HepG2 (cell line): Measurements from ENCODE around the gene TRPC4AP. TPM values are rescaled to one million over a fixed set of nuclear protein-coding genes. Genes with fewer than 3 reads are reported as not detected.
A peak's percentile ranks its signal among the peaks of the same experiment; 100 is the strongest.

ENCODE experiments used
- ATAC-seq: fragments of 200-7000 bp; cut with Tn5 transposase; 3 replicates; pipeline ENCODE4 v1.9.1; 2020; ENCODE audit warnings: mild to moderate bottlenecking, moderate library complexity
- BruUV-seq: library from RNA; stranded (reverse); fragments of 400-500 nt; replicated peaks from 2 replicates; lab custom pipeline; 2021; lab: Mats Ljungman, UMichigan
- CTCF ChIA-PET: fragments of 300-600 bp; formaldehyde crosslinking; extraction: SDS; loops from one replicate; lab custom pipeline; 2021; ENCODE audit warnings: low total read pairs, inconsistent platforms, low intra/inter-chr PET ratio; lab: Yijun Ruan, JAX
- POLR2A ChIA-PET: fragments of 350-600 bp; sonication (Branson Sonifier 250); formaldehyde crosslinking; loops from one replicate; lab custom pipeline; 2020; ENCODE audit warnings: antibody characterized with exemption, inconsistent platforms; lab: Yijun Ruan, JAX
- DNase-seq: peaks from one replicate; pipeline ENCODE4 v3.0.0-alpha.2; 2015; ENCODE audit warnings: low spot score
- FAIRE-seq: peaks from 3 replicates; lab custom pipeline; 2011; peaks lifted over from hg19 to GRCh38; lab: Jason Lieb, UNC
- H2AFZ ChIP-seq: one replicate; pipeline ENCODE4 v1.6.1; 2011; ENCODE audit warnings: low read length, inconsistent platforms
- H3K27ac ChIP-seq: fragments of 300-600 bp; 3 replicates; pipeline ENCODE4 v1.8.0; 2011; ENCODE audit warnings: mixed run types, mild to moderate bottlenecking, mixed read lengths, low read length, inconsistent platforms; ENCODE audit not compliant: insufficient read depth; ENCODE audit errors: extremely low read length
- H3K27me3 ChIP-seq, 2 experiments: fragments of 200-600 bp in 1 of 2; 2 replicates in 1 of 2; 3 replicates in 1 of 2; pipeline versions ENCODE4 v1.6.0 to v1.8.0; 2011; ENCODE audit warnings: low read length in 2 of 2, mild to moderate bottlenecking in 2 of 2, moderate library complexity in 2 of 2, inconsistent platforms in 1 of 2; ENCODE audit not compliant: insufficient read depth in 2 of 2, control insufficient read depth in 1 of 2
- H3K36me3 ChIP-seq, 2 experiments: fragments of 200-600 bp in 1 of 2; replicated peaks in 1 of 2; 2 replicates in 1 of 2; 3 replicates in 1 of 2; pipeline versions ENCODE4 v1.5.1 to v1.8.0; 2011; ENCODE audit warnings: low read length in 2 of 2, inconsistent platforms in 1 of 2; ENCODE audit not compliant: insufficient read depth in 2 of 2, control insufficient read depth in 1 of 2
- H3K4me1 ChIP-seq: 2 replicates; pipeline ENCODE4 v1.5.1; 2012; ENCODE audit warnings: low read length, inconsistent platforms; ENCODE audit not compliant: insufficient read depth
- H3K4me2 ChIP-seq: 2 replicates; pipeline ENCODE4 v1.6.0; 2011; ENCODE audit warnings: low read depth, low read length, inconsistent platforms
- H3K4me3 ChIP-seq, 3 experiments: fragments of 200-600 bp in 1 of 3; sonication (generic), shearing (Covaris generic) in 1 of 3; replicated peaks in 1 of 3; 2 replicates each; pipeline ENCODE4 v1.5.1; 2011 to 2016; ENCODE audit warnings: low read length in 3 of 3, inconsistent platforms in 2 of 3, low read depth in 2 of 3, mild to moderate bottlenecking in 2 of 3, control low read depth in 1 of 3, mixed read lengths in 1 of 3; ENCODE audit not compliant: insufficient read depth in 1 of 3
- H3K79me2 ChIP-seq: one replicate; pipeline ENCODE4 v1.6.1; 2011; ENCODE audit warnings: low read length, inconsistent platforms; ENCODE audit not compliant: insufficient read depth
- H3K9ac ChIP-seq: 2 replicates; pipeline ENCODE4 v1.6.0; 2011; ENCODE audit warnings: mild to moderate bottlenecking, low read depth, low read length, inconsistent platforms; ENCODE audit not compliant: insufficient read depth
- H3K9me3 ChIP-seq: 2 replicates; pipeline ENCODE4 v1.5.1; 2012; ENCODE audit warnings: mild to moderate bottlenecking, low read length
- H4K20me1 ChIP-seq: 2 replicates; pipeline ENCODE4 v1.6.0; 2011; ENCODE audit warnings: inconsistent platforms, mild to moderate bottlenecking, low read length, moderate library complexity; ENCODE audit not compliant: insufficient read depth
- HNRNPH1 ChIP-seq: fragments of 200-400 bp; formaldehyde crosslinking; optimal IDR thresholded peaks from 2 replicates; pipeline ENCODE3; 2017; ENCODE audit warnings: mild to moderate bottlenecking, low read depth, low read length
- KAT2B ChIP-seq: fragments of 150-350 bp; IDR thresholded peaks from 2 replicates; pipeline ENCODE4 v1.6.1; 2014; ENCODE audit warnings: low read depth, low read length, borderline replicate concordance
- MZF1 ChIP-seq: sonication (generic); formaldehyde crosslinking; IDR thresholded peaks from 2 replicates; pipeline ENCODE4 v1.8.1; 2023; ENCODE audit warnings: mild to moderate bottlenecking, missing genetic modification reagents, borderline replicate concordance
- NPAS2 ChIP-seq: sonication (generic); formaldehyde crosslinking; IDR thresholded peaks from 2 replicates; pipeline ENCODE4 v1.8.0; 2022; ENCODE audit warnings: mild to moderate bottlenecking, missing genetic modification reagents, borderline replicate concordance
- PAF1 ChIP-seq: IDR thresholded peaks from 2 replicates; pipeline ENCODE4 v1.6.1; 2016; ENCODE audit warnings: missing genetic modification reagents, missing compliant biosample characterization
- RFX1 ChIP-seq: fragments of 450-650 bp; IDR thresholded peaks from 2 replicates; pipeline ENCODE4 v1.6.1; 2017
- TEAD2 ChIP-seq: sonication (generic); formaldehyde crosslinking; IDR thresholded peaks from 2 replicates; pipeline ENCODE4 v1.9.0; 2021; ENCODE audit warnings: missing genetic modification reagents
- WGBS: methylation state at CpG from one replicate; pipeline ENCODE4 v1.1.6; 2017; ENCODE audit warnings: low lambda C conversion rate; 5-methylcytosine and 5-hydroxymethylcytosine counted together
- in situ Hi-C: cut with HindIII; loops from 2 replicates; pipeline ENCODE4 v1.10.0; 2017; ENCODE audit warnings: low pct_unique_long_range_greater_than_20kb; ENCODE audit not compliant: extremely low pct_ligation_motif_present
- intact Hi-C: fragments of 100-400 bp; cut with micrococcal nuclease; formaldehyde crosslinking; loops from one replicate; pipeline ENCODE4 v1.10.0; 2022; ENCODE audit not compliant: unreplicated experiment
- polyA plus RNA-seq, 8 experiments: library from polyadenylated mRNA; depleted of rRNA in 3 of 8; stranded (reverse) in 7 of 8; unstranded in 1 of 8; fragments of >200 nt; fragmentation: Illumina TruSeq in 4 of 8; extraction: Trizol in 4 of 8; gene quantifications; 2 replicates each; pipeline versions ENCODE4 v1.2.1 to v1.2.3, GENCODE V29; 2011 to 2016; ENCODE audit warnings: low read depth in 4 of 8, missing spikeins in 1 of 8, mixed read lengths in 1 of 8; ENCODE audit not compliant: insufficient read depth in 1 of 8
- total RNA-seq, 5 experiments: library from RNA; depleted of rRNA; stranded (reverse); fragments of >200 nt; fragmentation: Illumina TruSeq; extraction: Trizol; gene quantifications; 2 replicates each; pipeline ENCODE4 v1.2.3, GENCODE V29; 2016; ENCODE audit warnings: low read depth in 1 of 5
- TF ChIP-seq, protein P1 (sequence below): IDR thresholded peaks from 2 replicates; pipeline ENCODE4 v1.6.1; 2016; ENCODE audit warnings: low read depth, control low read depth
- TF ChIP-seq, protein P2 (sequence below): sonication (generic); formaldehyde crosslinking; IDR thresholded peaks from 2 replicates; pipeline ENCODE4 v1.4.0; 2020; ENCODE audit warnings: missing genetic modification reagents

TRPC4AP gene
- total and polyA plus RNA-seq, 2 of the 13 experiments (the other 11 are each of a cell fraction or from before 2014, with no cell fraction given) = 136 to 137 TPM

DNA sequence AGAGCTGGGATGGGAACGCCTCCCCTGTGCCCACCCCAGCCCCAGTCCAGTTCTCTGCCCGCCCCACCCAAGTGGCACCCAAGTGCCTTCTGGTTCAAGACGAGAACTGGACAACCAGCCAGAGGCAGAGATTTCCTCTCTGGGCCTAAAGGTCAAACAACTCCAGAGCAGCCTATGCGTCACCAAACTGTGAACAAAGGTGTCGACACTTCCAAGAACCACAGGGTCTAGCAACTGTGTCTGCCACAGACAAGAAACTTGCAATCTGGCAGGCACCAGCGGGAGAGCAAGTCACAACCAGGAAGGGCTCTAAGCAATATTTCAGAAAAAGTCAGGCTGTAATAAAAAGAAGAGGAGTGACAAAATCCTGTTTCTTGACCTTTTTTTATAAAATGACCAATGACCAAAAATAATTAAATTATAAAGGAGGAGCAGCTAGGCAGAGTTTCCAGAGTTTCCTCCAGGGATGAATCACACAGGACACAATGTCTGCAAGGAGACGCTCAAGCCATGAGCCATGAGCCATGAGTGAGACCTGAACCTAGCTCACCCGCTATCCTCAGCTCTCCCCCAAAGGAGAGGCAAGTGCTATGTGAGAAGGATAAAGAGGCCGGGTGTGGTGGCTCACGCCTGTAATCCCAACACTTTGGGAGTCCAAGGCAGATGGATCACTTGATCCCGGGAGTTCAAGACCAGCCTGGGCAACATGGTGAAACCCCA is 43.4 kb upstream of the TRPC4AP start (continued):
- TF ChIP-seq MZF1 (no peak), RFX1 (no peak), NPAS2 (CRISPR knock-in tag) (no peak), KAT2B (no peak), TEAD2 (CRISPR knock-in tag) (no peak)
- TF ChIP-seq, protein P1, sequence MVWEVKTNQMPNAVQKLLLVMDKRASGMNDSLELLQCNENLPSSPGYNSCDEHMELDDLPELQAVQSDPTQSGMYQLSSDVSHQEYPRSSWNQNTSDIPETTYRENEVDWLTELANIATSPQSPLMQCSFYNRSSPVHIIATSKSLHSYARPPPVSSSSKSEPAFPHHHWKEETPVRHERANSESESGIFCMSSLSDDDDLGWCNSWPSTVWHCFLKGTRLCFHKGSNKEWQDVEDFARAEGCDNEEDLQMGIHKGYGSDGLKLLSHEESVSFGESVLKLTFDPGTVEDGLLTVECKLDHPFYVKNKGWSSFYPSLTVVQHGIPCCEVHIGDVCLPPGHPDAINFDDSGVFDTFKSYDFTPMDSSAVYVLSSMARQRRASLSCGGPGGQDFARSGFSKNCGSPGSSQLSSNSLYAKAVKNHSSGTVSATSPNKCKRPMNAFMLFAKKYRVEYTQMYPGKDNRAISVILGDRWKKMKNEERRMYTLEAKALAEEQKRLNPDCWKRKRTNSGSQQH = no peak
- TF ChIP-seq, protein P2, sequence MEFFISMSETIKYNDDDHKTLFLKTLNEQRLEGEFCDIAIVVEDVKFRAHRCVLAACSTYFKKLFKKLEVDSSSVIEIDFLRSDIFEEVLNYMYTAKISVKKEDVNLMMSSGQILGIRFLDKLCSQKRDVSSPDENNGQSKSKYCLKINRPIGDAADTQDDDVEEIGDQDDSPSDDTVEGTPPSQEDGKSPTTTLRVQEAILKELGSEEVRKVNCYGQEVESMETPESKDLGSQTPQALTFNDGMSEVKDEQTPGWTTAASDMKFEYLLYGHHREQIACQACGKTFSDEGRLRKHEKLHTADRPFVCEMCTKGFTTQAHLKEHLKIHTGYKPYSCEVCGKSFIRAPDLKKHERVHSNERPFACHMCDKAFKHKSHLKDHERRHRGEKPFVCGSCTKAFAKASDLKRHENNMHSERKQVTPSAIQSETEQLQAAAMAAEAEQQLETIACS (CRISPR knock-in tag) = no peak

DNA sequence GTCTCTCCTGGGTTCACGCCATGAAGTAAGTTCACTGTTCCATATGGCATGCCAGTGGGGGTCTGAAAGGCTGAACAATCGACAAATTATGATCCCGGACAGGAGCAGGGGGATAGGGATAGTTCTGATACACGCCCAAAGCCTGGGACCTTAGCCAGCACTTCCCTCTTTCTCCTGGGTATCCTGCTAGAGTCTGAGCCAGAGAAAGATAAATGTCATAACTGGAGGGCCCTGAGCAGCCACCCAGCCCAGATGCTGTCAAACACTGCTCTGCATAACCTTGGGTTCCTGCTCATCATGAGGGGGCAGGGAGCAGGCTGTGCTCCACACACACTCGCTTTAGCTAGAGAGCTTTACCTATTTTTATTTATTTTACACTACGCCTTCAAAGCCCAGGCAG is 42.3 kb upstream of the TRPC4AP start:
- CTCF ChIA-PET = no interaction called here
- intact Hi-C loops (no loop called here), in situ Hi-C loops (loop anchor here (25.0 kb wide), 1 partner anchor 302 kb away; the partner anchor contains the start of gene GDF5)
- Histone ChIP-seq H3K9me3 (no peaks in the 10 kb centered on the region), H3K27ac (no peak overlapping the region), H2AFZ (no peak overlapping the region), H3K4me3 (no peak overlapping the region), H3K36me3 (peaks cover 21 to 37% of the 10 kb centered on the region in 2 experiments), H3K4me2 (no peak overlapping the region), H4K20me1 (no peaks in the 10 kb centered on the region), H3K79me2 (no peaks in the 10 kb centered on the region), H3K9ac (no peak overlapping the region), H3K27me3 (no peaks in the 10 kb centered on the region), H3K4me1 (peaks cover 13% of the 10 kb centered on the region)
- POLR2A ChIA-PET = no interaction called here
- FAIRE-seq = no peak
- no peak for ATAC-seq
- no TSS peak for BruUV-seq
- TF ChIP-seq HNRNPH1 = peak; percentile 21
- TF ChIP-seq PAF1 = no peak
- WGBS = 98% methylated on average over 6 of the region's 6 CpGs
- no peak for DNase-seq
